ENCODE measurements around the gene CDC42EP1.

- TF ChIP-seq CTCF (IDR thresholded peaks at IDR 0.05) (no peak), POLR2A (IDR thresholded peaks at IDR 0.05) (no peak)
Measured at GRCh38 chr22:37546437-37547250, 13.6 kb upstream of the CDC42EP1 start.

All from Peyer's patch (tissue), 4 donors.